NCI-H1092 (cell line): ENCODE results near the gene SLC6A12.
"Not testable (repeated sequence)": the region's sequence is repeated elsewhere in the genome, so short reads cannot be mapped to it uniquely, and the experiment has no call there.

Source experiments
- DNase-seq: peaks from one replicate; lab custom pipeline; 2025; lab: John Stamatoyannopoulos, UW

The SLC6A12 gene

DNA sequence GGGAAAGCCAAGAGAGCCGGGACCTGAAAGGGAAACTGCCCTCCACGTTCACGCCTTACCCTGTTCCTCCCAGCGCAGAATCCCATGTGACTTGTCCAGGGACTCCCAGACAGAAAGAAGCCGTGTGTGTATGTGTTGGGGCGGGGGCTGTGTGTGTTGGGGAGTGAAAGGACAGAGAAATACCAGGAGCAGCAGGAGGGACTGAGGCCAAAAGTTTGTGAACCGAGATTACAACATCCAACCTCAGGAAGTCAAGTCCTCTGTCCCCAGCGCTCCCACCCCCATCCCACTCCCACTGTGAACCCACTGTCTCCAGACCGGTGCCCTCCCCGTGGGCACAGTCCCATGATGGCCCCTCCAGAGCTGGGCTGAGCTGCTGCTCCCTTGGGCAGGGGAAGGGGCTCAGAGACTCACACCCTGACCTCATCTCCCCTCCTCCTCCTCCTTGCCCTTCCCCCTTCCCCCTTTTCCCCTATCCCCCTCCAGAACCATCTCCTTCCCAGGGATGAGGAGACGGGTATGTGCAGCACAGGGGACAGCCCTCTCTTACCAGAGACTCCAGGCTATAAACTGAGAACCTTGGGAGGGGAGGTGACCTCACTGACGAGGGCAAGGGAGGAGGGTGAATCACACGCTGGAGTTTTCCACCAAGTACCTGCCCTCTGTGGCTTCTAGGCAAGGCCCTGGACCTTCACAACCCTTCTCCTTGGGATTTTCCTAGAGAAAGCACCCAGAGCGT lies at the start of gene SLC6A12:
Gene SLC6A12, minus strand, starts transcription at position 155 of the 739 bp plus-strand sequence. CDS start 4,171 bp downstream, outside the sequence.
- no peak for DNase-seq

DNA sequence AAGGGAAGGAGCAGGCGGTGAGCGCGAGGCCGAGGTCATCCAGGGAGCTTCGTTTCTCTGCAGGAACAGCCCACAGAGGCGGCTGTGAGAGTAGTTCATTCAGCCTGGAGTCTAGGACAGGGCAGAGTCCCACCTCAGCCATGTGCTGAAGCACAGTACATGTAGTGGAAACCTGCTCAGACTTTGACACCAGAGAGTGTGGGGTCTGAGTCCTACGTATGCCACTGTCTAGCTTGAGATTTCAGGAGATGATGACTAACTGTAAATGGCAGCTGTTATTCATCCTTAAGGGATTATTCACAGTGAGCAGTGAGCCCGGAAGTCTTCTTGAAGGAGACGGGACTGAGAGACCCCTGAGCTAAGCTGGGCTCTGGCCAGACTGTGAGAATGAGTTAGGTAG lies 49.6 kb upstream of the SLC6A12 start:
- no peak for DNase-seq

DNA sequence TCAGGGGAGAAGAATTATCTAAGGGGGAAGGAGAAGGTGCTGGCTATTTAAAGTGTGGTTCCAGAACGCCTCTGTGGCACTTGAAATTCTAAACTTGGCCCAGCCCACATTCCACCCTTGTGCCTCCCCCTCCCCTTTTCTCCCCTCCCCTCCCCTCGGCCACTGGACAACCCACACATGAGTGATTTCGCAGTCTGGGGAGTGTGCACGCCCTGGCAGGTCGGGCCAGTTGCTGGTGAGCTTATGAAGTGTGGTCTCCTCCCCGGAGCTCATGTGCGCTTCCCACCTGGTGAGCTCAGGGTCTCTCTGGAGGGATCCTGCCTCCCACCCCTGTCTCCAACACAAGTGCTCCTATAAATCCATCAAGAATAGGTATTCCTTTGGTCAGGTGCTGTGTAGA lies 48.9 kb upstream of the SLC6A12 start, which contains the start of gene SLC6A13:
Gene SLC6A13, minus strand, starts transcription at position 20 of the 400 bp plus-strand sequence. CDS start 2,784 bp downstream, outside the sequence.
- no peak for DNase-seq

DNA sequence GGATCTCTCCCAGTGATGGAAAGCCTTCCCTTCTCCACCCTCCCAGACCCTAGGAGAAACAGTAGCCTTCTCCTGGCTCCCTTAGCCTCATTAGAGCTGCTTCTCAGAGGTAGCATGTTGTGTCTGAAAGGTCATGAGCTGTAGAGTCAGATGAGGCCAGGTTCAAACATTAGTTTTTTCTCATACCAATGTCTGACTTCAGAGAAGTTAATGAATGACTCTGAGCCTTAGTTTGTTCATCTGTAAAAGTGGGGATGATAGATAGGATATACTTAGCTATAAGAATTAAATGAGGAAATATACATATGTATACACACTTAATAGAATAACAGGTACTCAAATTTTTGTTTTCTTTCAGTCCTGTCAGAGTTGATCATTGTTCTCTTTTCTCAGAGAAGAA lies 48.2 kb upstream of the SLC6A12 start:
- DNase-seq: no peak

DNA sequence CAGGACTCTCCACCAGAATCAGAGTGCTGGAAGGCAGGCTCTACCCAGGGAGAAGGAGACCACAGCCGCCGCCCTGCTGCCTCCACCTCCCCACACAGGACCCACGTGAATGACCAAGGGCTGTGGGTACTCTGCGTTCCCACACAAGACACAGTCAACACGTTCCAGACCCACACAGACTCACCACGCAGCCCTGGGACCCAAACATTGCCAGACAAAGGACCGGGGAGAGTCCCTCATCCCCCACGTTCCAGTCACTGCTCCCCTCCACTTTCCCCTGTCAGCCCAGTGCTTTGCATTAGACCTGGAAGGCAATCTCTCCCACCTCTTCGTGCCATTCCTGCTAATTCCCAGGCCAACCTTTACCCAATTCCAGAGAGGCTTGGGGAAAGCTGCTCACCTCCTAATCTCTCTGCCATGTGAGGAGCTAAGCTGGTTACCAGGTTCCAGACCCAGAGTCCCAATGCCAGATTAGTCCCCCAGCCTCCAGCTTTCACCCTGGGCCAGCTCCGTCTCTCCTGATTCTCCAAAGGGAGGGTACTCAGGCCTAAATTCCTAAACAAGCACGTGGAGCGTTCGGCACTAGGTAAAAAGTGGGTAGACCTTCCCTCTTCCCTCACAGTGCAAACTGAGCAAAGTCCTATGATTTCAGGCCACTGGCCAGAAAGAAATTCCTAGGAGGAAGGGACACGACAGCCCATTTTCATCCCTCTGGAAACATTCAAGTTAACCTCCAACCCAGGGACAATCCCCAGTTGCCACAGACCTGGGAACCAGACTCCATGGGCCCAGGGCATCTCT lies 43.8 kb upstream of the SLC6A12 start:
- DNase-seq: no peak

DNA sequence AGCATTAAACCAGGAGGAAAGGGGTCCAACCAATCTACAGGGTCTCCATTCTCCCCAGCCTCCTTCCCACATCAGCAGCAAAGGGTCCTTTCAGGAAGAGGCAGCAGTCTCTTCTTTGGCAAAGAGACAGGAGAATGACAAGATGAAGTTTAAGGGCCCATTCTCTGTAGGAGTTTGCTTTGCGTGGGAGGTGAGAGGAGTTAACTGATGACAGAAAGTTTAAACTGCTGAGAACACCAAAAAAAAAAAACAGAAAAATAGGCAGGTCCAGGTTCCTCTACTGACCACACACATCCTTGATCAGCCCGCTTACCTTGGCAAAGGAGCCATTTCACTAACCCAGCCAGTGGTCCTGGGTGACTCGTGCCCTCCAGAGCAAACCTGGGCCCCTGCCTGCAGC lies 43.0 kb upstream of the SLC6A12 start:
- DNase-seq: no peak

DNA sequence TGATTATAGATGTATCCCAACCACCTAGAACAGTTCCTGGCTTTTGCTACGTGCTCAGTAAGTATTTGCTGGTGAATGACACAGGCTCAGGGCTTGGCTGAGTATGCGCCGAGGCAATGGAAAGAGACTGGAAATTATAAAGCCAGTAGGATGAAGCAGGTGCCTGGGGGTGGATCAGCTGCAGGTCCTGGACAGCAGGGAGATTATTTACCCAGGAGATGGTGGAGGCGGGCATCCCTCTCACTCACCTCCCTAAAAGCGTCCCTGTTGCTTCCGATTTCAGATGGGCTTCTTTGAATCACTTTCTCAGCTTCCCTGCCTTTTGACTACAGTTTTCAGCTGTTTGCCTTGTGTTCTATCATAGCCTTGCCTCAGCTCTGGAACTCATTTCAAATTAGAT lies 42.3 kb upstream of the SLC6A12 start:
- DNase-seq: no peak

DNA sequence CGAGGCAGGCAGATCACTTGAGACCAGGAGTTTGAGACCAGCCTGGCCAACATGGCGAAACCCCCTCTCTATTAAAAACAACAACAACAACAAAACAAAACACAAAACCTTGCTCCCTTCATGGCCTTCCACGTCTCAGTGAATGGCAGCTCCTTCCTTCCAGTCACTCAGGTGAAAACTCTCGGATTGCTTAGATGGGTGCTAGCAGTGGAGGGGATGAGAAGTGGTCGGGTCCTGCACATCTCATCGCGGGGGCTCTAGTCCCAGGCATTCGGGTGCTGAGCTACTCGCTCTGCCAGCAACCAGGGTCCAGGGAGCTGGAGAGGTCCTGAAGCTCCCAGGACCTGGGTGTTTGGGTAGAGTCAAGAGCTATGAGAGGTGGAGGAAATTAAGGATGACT lies 41.0 kb upstream of the SLC6A12 start:
- DNase-seq: no peak

DNA sequence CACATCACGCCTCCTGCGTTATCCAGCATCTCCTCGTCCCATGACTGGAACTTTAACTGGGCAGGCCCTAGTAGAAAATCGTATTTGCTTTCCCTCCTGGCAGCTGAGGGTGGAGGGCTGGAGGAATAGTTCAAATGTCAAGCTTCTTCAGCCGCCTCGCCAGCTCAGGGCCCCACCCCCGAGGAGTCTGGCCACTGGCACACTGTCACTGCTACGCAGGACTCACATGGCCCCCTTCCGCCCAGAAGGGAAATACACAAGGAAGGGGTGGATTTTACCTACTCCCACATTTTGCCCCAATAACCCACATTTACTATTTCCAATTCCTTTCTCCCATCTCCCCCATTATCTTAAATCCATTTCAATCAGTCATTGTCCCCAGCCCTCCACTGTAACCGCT lies 40.1 kb upstream of the SLC6A12 start:
- DNase-seq: no peak

DNA sequence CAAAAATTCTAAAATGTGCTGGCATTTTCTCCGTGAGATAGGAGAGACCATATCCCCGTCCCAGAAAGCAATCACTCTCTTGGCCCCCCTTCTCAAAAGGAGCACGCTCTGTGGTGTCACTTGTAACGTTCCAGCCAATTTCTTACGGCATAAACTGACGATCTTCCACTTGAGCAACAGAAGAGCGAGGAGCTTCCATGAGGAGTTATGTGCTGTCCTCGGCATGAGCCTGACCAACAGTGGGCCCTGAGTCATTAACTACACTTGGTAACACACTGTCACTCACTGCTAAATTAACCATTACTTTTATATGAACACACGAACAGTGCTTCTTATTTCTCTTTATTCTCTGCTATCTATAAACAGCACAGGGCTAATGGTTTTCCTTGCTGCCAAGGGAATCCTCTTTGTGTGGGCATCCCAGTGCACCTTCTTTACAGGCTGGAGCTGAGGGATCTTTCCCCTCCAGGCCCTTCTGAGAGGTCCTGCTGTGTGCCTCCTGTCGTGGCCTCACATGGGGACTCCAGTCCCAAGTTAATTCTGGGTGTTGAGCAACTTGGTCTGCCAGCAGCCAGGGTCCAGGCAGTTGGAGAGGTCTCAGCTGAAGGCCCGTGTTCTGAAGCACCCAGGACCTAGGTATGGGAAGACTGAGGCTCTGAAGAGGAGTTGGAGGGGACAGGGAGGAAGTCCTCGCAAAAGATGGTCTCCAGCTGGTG lies 39.3 kb upstream of the SLC6A12 start:
- no peak for DNase-seq

DNA sequence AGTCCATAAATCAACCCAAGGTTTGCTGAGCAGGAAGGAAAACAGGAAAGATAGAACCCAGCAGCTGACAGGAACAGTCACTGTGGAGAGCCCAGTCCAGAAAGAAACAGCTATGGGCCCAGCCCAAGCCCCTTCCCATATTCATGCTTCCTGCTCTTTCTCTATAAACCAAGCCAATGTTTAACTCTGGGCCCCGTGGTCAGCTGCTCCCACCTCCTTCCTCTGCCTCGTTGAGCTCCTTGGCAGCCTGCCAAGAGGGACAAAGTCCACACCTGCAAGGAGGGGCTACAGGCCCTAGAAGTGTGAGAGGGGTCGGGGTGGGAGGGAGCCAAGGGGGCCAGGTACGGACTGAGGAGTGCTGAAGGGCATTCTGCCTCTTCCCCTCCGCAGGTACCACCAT lies 38.7 kb upstream of the SLC6A12 start:
- no peak for DNase-seq

DNA sequence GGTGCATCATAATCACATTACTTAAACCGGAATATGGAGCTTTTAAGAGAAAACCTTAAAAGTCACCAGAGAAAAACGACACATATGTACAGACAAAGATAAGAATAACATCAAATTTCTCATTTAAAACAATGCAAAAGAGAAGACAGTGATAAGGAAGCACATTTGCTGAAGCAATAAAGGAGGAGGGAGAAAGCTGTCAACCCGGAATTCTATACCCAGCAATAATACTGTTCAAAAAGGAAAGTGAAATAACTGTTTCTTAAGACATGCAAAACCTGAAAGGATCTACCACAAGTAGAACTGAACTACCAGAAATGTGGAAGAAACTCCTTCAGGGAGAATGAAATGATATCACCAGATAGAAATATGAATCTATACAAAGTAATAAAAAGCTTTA lies 33.3 kb upstream of the SLC6A12 start:
- DNase-seq: no peak

DNA sequence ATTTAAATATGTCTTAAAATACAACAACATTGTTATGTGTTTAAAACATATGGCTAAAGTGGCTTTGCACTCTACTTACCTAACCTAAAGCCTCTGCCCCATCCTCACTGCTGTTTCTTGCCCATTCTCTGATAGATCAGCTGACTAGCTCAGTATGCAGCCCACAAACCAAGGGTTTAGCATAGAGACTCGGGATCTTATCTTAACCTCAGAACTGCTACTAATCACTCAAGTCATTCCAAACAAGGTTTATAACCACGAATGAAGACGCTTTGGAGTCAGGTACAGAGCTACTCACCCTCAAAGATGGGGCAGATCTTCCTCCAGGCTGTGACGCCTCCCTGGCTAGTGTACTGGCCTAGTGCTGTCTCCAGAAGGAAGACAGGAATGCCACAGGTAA lies 29.4 kb upstream of the SLC6A12 start:
- DNase-seq: no peak

DNA sequence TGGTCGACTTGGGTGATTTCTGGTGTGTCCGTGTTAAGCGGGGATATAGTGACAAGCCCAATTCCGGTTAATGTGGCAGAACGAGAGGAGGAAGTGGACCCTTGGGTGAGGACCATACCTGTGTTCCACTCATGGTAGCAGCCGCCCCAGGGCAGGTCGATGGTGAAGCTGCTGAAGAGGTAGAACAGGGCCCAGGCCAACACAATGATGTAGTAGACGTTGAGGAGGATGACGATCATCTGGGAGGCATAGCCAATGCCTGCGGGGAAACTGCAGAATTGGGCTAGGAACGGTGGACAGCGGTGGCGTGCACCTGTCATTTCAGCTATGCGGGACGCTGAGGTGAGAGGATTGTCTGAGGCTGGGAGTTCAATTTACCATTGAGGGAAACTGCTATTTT lies 28.5 kb upstream of the SLC6A12 start:
- DNase-seq: no peak

DNA sequence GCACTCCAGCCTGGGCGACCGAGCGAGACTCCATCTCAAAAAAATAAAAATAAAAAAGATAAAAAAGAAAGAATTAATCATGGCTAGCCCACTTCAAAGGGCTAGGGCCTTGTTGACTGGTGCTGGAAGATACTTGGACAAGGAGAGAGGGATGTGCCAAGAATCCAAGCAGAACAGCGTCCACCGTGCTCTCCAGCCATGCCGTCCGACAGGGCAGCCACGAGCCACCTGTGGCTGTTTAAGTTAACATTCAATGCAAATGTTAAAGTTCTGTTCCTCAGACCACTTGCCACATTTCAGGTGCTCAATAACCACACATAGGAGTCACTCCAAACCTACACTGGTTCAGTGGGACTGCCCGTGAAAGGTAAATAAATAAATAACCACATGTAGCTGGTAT lies 27.3 kb upstream of the SLC6A12 start:
- DNase-seq: no peak

DNA sequence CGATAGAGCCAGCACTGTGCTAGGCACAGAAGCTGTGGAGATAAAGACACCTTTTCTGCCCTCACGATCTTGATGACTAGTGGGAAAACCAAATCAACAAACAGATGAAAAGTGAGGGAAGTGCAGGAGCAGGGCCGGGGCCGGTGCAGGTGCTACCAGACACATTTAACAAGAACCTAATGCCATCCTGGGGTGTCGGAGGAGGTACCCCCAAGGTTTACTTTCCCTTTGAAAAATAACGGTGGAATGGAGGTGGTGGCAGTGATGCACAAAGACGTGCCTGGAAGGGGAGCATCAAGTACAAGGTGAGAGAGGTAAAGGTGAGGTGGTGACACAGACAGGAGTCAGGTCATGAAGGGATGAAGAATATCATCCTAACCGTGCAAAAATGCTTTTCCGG lies 26.6 kb upstream of the SLC6A12 start:
- no peak for DNase-seq

DNA sequence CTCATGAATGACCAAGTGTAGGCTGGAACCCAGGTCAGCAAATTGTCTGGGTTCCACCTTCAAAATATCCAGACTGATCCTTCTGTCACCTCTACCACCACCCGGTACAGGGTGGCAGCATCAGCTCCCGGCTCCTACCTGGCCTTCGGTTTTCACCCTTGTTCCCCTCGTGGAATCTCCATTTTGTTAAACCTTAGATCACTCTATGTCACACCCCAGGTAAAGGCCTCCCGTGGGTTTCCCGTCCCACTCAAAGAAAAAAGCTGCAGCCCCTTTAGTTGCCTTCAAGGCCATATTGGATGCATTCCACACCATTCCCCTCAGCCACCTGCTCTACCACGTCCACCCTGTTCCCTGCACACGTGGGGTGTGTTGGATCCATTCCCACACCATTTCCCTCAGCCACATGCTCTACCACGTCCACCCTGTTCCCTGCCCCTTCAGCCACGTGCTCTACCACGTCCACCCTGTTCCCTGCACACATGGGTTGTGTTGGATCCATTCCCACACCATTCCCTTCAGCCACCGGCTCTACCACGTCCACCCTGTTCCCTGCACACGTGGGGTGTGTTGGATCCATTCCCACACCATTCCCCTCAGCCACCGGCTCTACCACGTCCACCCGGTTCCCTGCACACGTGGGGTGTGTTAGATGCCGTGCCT lies 24.9 kb upstream of the SLC6A12 start:
- DNase-seq: no peak

DNA sequence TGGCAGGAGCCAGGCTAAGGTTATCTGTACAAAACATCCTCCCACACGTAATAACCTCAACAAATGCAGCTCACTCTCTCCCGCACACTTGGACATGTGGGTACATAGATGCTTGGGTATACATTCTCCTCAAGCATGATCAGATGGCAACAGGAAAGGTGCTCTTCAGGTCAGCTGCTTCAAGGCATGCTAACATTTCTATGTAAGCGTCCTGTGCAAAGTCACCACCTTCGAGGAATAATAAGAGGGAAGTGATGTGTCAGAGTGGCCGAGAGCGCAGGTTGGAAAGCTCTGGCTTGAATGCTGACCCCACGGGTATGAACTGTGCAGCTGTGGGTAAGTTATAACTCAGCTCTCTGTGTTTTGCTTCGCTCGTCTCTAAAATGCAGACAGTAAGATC lies 24.2 kb upstream of the SLC6A12 start:
- DNase-seq: no peak

DNA sequence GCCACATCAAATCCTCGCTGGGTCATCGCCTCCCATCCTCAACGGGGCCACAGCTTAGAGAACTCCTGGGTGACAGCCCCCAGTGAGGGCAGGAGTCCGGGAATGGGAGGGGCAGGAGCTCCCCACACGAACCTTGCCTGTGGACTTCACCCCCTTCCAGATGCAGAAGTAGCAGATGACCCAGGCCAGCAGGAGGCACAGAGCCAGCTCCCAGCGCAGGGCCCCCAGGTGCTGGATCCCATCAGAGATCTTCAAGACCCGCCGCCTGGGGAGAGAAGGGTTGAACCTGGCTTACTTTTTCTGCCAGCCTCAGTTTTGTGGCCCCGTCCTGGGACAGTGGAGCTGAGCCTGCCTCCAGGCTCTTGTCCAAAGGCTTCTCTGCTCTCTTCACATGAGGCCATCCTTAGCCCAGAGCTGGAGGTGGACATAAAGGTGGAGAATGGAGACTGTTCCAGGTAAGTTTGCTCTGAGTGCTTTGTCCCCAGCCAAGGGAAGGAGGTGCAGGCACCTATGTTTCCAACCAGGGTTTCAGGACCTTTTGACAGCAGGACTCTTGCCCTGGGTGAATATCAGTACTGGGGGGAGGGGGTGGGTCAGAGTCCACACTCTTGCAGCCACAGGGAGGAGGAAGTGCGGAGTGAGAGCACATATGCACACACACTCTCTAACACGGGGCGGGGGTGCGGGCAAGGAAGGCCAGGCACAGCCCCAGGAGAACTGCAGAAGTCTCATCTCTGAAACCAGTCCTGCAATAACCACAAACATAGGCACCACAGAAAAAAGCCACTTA lies 23.3 kb upstream of the SLC6A12 start:
- DNase-seq: no peak

DNA sequence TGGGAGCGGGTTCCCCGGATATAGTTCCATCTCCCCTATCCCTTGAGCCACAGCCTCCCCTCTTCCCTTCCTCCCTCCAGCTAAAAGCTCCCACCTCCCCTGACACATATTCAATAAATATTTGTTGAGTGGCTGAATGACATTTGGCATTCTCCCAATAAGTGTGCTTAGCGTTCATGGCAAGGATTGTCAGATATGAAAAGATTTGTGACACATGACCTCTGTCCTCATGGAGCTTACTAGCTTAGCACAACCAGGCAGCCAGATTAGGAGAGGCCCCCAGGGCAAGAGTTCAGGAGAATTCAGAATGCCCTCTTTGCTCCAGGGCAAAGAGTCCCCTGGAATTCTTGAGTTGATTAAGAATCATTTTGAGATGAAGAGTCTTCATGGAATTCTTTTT lies 22.5 kb upstream of the SLC6A12 start:
- no peak for DNase-seq

DNA sequence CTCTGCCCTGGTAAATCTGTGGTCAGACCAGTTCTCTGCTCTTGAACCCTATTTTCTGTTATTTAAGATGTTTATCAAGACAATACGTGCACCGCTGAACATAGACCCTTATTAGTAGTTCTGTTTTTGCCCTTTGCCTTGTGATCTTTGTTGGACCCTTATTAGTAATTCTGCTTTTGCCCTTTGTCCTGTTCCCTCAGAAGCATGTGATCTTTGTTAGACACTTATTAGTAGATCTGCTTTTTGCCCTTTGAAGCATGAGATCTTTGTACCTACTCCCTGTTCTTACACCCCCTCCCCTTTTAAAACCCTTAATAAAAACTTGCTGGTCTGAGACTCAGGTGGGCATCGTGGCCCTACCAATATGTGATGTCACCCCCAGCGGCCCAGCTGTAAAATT lies 22.0 kb upstream of the SLC6A12 start:
- DNase-seq: not testable (repeated sequence)
